ENCODE measurements around the gene PFKP.

Gene PFKP

GRCh38 chr10:3180355-3181025 is 113.1 kb downstream of the PFKP start:
- no peaks in the 10 kb centered on the region for H3K9me2 ChIP-seq (replicated peaks; ENCODE audit: control insufficient read depth, low read length)
- TF ChIP-seq CTCF (IDR thresholded peaks at IDR 0.05; ENCODE audit: low read depth, low read length, poor library complexity, severe bottlenecking) (no peak), EZH2phosphoT487 (IDR thresholded peaks at IDR 0.05; ENCODE audit: borderline replicate concordance, low read length) (no peak)
- no peaks in the 10 kb centered on the region for H3K79me2 ChIP-seq (ENCODE audit: control insufficient read depth, low read length)
- no peaks in the 10 kb centered on the region for H4K20me1 ChIP-seq (ENCODE audit: control insufficient read depth, insufficient read depth, low read depth, low read length)
- no peaks in the 10 kb centered on the region for H3K9me3 ChIP-seq (ENCODE audit: control insufficient read depth, insufficient read depth, low read length)
- H3K4me1 ChIP-seq (ENCODE audit: control insufficient read depth, low read length): no peaks in the 10 kb centered on the region
- H3K27ac ChIP-seq (ENCODE audit: low read depth, low read length): no peak overlapping the region
- peaks cover 38% of the 10 kb centered on the region for H3K27me3 ChIP-seq (ENCODE audit: control insufficient read depth, low read length)
- no peak overlapping the region for H3K4me3 ChIP-seq (ENCODE audit: low read length)
- no peaks in the 10 kb centered on the region for H3K36me3 ChIP-seq (ENCODE audit: control insufficient read depth, low read length)
- no peaks in the 10 kb centered on the region for H3F3A ChIP-seq (ENCODE audit: control insufficient read depth, insufficient read depth)
- H3K4me2 ChIP-seq (ENCODE audit: low read length): no peak overlapping the region

- Histone ChIP-seq H3K9me2 (replicated peaks; ENCODE audit: control insufficient read depth, low read length) (no peaks in the 10 kb centered on the region), H4K20me1 (ENCODE audit: control insufficient read depth, insufficient read depth, low read depth, low read length) (no peaks in the 10 kb centered on the region), H3K9me3 (ENCODE audit: control insufficient read depth, insufficient read depth, low read length) (no peaks in the 10 kb centered on the region), H3K36me3 (ENCODE audit: control insufficient read depth, low read length) (no peaks in the 10 kb centered on the region), H3K4me2 (ENCODE audit: low read length) (no peak overlapping the region), H3K27ac (ENCODE audit: low read depth, low read length) (no peak overlapping the region), H3K4me3 (ENCODE audit: low read length) (no peak overlapping the region), H3K27me3 (ENCODE audit: control insufficient read depth, low read length) (peaks cover 5% of the 10 kb centered on the region), H3K79me2 (ENCODE audit: control insufficient read depth, low read length) (no peaks in the 10 kb centered on the region), H3K4me1 (ENCODE audit: control insufficient read depth, low read length) (no peaks in the 10 kb centered on the region), H3F3A (ENCODE audit: control insufficient read depth, insufficient read depth) (no peaks in the 10 kb centered on the region)
- TF ChIP-seq EZH2phosphoT487 (IDR thresholded peaks at IDR 0.05; ENCODE audit: borderline replicate concordance, low read length): no peak
- no peak for TF ChIP-seq CTCF (IDR thresholded peaks at IDR 0.05; ENCODE audit: low read depth, low read length, poor library complexity, severe bottlenecking)
Measured at GRCh38 chr10:3185386-3185785, 118.0 kb downstream of the PFKP start.

GRCh38 chr10:3186368-3186767 is 119.0 kb downstream of the PFKP start:
- H3F3A ChIP-seq (ENCODE audit: control insufficient read depth, insufficient read depth): no peaks in the 10 kb centered on the region
- H4K20me1 ChIP-seq (ENCODE audit: control insufficient read depth, insufficient read depth, low read depth, low read length): no peaks in the 10 kb centered on the region
- no peaks in the 10 kb centered on the region for H3K79me2 ChIP-seq (ENCODE audit: control insufficient read depth, low read length)
- no peak for TF ChIP-seq CTCF (IDR thresholded peaks at IDR 0.05; ENCODE audit: low read depth, low read length, poor library complexity, severe bottlenecking)
- no peak for TF ChIP-seq EZH2phosphoT487 (IDR thresholded peaks at IDR 0.05; ENCODE audit: borderline replicate concordance, low read length)
- H3K9me3 ChIP-seq (ENCODE audit: control insufficient read depth, insufficient read depth, low read length): no peaks in the 10 kb centered on the region
- H3K4me2 ChIP-seq (ENCODE audit: low read length): no peak overlapping the region
- no peaks in the 10 kb centered on the region for H3K4me1 ChIP-seq (ENCODE audit: control insufficient read depth, low read length)
- H3K36me3 ChIP-seq (ENCODE audit: control insufficient read depth, low read length): no peaks in the 10 kb centered on the region
- no peak overlapping the region for H3K27ac ChIP-seq (ENCODE audit: low read depth, low read length)
- no peak overlapping the region for H3K4me3 ChIP-seq (ENCODE audit: low read length)
- peaks cover 4% of the 10 kb centered on the region for H3K27me3 ChIP-seq (ENCODE audit: control insufficient read depth, low read length)
- H3K9me2 ChIP-seq (replicated peaks; ENCODE audit: control insufficient read depth, low read length): no peaks in the 10 kb centered on the region

All from DOHH2 (cell line).